ENCODE measurements around the gene SLC7A8.

DNA sequence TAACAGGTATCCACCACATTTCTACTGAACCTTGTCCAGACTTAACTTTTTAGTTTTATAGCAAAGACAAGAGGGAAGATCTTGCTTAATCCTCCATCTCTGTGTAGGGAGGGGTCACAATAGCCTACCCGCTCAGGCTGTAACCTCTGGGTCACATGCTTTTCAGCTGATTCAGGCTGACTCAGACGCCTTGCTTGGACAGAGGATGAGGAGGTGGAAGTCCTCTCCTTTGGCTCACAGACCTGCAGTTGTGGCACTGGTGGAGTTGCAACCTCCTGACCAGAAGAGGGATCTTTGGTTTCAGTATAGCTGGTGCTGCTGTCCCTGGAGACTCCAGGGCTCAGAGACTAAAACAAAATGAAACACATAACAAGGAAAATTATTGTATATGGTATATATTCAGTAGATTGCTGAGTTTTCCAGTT, 104.8 kb downstream of the SLC7A8 start:
- TF ChIP-seq, protein P1, sequence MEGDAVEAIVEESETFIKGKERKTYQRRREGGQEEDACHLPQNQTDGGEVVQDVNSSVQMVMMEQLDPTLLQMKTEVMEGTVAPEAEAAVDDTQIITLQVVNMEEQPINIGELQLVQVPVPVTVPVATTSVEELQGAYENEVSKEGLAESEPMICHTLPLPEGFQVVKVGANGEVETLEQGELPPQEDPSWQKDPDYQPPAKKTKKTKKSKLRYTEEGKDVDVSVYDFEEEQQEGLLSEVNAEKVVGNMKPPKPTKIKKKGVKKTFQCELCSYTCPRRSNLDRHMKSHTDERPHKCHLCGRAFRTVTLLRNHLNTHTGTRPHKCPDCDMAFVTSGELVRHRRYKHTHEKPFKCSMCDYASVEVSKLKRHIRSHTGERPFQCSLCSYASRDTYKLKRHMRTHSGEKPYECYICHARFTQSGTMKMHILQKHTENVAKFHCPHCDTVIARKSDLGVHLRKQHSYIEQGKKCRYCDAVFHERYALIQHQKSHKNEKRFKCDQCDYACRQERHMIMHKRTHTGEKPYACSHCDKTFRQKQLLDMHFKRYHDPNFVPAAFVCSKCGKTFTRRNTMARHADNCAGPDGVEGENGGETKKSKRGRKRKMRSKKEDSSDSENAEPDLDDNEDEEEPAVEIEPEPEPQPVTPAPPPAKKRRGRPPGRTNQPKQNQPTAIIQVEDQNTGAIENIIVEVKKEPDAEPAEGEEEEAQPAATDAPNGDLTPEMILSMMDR (IDR thresholded peaks at IDR 0.05; ENCODE audit: borderline replicate concordance, extremely low read depth, low read length, poor library complexity, severe bottlenecking), result no peak
- no peak for TF ChIP-seq EZH2 (IDR thresholded peaks at IDR 0.05; ENCODE audit: borderline replicate concordance, low read depth, low read length, severe bottlenecking)

Measured in DND-41 (cell line).